K562 (cell line): ENCODE data around the gene CYSTM1. TPM values are rescaled to one million over a fixed set of nuclear protein-coding genes. Genes with fewer than 3 reads are reported as not detected.

Source experiments
- ARID2 ChIP-seq: fragments of 450-650 bp; IDR thresholded peaks from 2 replicates; pipeline ENCODE4 v1.6.1; 2017; ENCODE audit warnings: antibody characterized with exemption, mild to moderate bottlenecking
- CREB1 ChIP-seq, 2 experiments: sonication (generic) in 1 of 2; formaldehyde crosslinking in 1 of 2; IDR thresholded peaks; 2 replicates each; pipeline versions ENCODE4 v1.6.1 to v1.8.0; 2012 to 2022; ENCODE audit warnings: inconsistent platforms in 1 of 2, mild to moderate bottlenecking in 1 of 2, missing genetic modification reagents in 1 of 2, moderate library complexity in 1 of 2
- DACH1 ChIP-seq: fragments of 450-650 bp; IDR thresholded peaks from 2 replicates; pipeline ENCODE4 v1.6.1; 2018; ENCODE audit not compliant: partially characterized antibody
- FOSL1 ChIP-seq: fragments of 200-800 bp; sonication (Bioruptor generic); conservative IDR thresholded peaks from 2 replicates; pipeline ENCODE4 v1.6.1; 2016; ENCODE audit warnings: missing genetic modification characterization, missing compliant biosample characterization
- GATAD2A ChIP-seq: fragments of 450-650 bp; IDR thresholded peaks from 2 replicates; pipeline ENCODE4 v1.6.1; 2017
- HDAC8 ChIP-seq: fragments of 450-650 bp; IDR thresholded peaks from 2 replicates; pipeline ENCODE4 v1.6.1; 2016; ENCODE audit warnings: mild to moderate bottlenecking, missing genetic modification characterization, moderate library complexity, missing compliant biosample characterization
- HMGN3 ChIP-seq: IDR thresholded peaks from 2 replicates; pipeline ENCODE4 v1.6.1; 2011; ENCODE audit warnings: borderline replicate concordance, low read depth, mild to moderate bottlenecking, mixed read lengths, low read length; ENCODE audit not compliant: insufficient read length; ENCODE audit errors: extremely low read depth
- HNRNPH1 ChIP-seq: fragments of 200-400 bp; formaldehyde crosslinking; optimal IDR thresholded peaks from 2 replicates; pipeline ENCODE3; 2017; ENCODE audit warnings: low read depth, mild to moderate bottlenecking, low read length, moderate library complexity
- KLF6 ChIP-seq: fragments of 250-450 bp; sonication (Bioruptor Pico); IDR thresholded peaks from 2 replicates; pipeline ENCODE4 v1.4.0; 2020; ENCODE audit warnings: mild to moderate bottlenecking, moderate library complexity, borderline replicate concordance
- MAFF ChIP-seq: IDR thresholded peaks from 2 replicates; pipeline ENCODE4 v1.6.1; 2012; ENCODE audit warnings: low read length, improper control_type of control experiment
- NFE2 ChIP-seq: IDR thresholded peaks from 2 replicates; pipeline ENCODE4 v1.6.1; 2014; ENCODE audit warnings: antibody characterized with exemption, low read depth
- NFE2L1 ChIP-seq: fragments of 450-650 bp; IDR thresholded peaks from 2 replicates; pipeline ENCODE4 v1.6.1; 2016; ENCODE audit warnings: missing genetic modification characterization, low read depth, mild to moderate bottlenecking, missing compliant biosample characterization, moderate library complexity, borderline replicate concordance
- NFIX ChIP-seq: fragments of 250-450 bp; sonication (Bioruptor Pico); IDR thresholded peaks from 2 replicates; pipeline ENCODE4 v1.4.0; 2020; ENCODE audit warnings: low read depth, mild to moderate bottlenecking, moderate library complexity
- SAFB2 ChIP-seq: fragments of 200-400 bp; formaldehyde crosslinking; IDR thresholded peaks from 2 replicates; pipeline ENCODE4 v1.6.1; 2018; ENCODE audit warnings: borderline replicate concordance, low read length, low read depth, moderate library complexity; ENCODE audit not compliant: severe bottlenecking
- SMAD4 ChIP-seq: fragments of 250-450 bp; sonication (Bioruptor Pico); conservative IDR thresholded peaks from 2 replicates; pipeline ENCODE4 v1.8.0; 2021; ENCODE audit warnings: inconsistent platforms, mild to moderate bottlenecking, moderate library complexity
- SMARCE1 ChIP-seq: fragments of 450-650 bp; IDR thresholded peaks from 2 replicates; pipeline ENCODE4 v1.7.1; 2016; ENCODE audit warnings: mild to moderate bottlenecking
- SNRNP70 ChIP-seq: fragments of 200-400 bp; formaldehyde crosslinking; optimal IDR thresholded peaks from 2 replicates; pipeline ENCODE3; 2017; ENCODE audit warnings: low read depth, low read length
- SP2 ChIP-seq: IDR thresholded peaks from 2 replicates; pipeline ENCODE4 v1.6.1; 2011; ENCODE audit warnings: mild to moderate bottlenecking, low read depth, low read length, moderate library complexity; ENCODE audit not compliant: poor library complexity, severe bottlenecking; ENCODE audit errors: extremely low read depth
- TBP ChIP-seq: optimal IDR thresholded peaks from 2 replicates; pipeline ENCODE3; 2011; ENCODE audit warnings: low read depth, low read length, improper control_type of control experiment
- THRA ChIP-seq: fragments of 450-650 bp; IDR thresholded peaks from 2 replicates; pipeline ENCODE4 v1.6.1; 2017; ENCODE audit warnings: mild to moderate bottlenecking, moderate library complexity
- TRIM24 ChIP-seq, 2 experiments: fragments of 450-650 bp; IDR thresholded peaks; 2 replicates each; pipeline ENCODE4 v1.6.1; 2016
- XRCC3 ChIP-seq: fragments of 450-650 bp; IDR thresholded peaks from 2 replicates; pipeline ENCODE4 v1.6.1; 2017; ENCODE audit warnings: mild to moderate bottlenecking, moderate library complexity
- ZBTB34 ChIP-seq: fragments of 250-450 bp; sonication (Bioruptor Pico); IDR thresholded peaks from 2 replicates; pipeline ENCODE4 v1.8.0; 2021; ENCODE audit warnings: mild to moderate bottlenecking, moderate library complexity
- ZBTB7A ChIP-seq: IDR thresholded peaks from 2 replicates; pipeline ENCODE4 v1.6.1; 2011; ENCODE audit warnings: low read depth, mild to moderate bottlenecking, low read length, moderate library complexity, borderline replicate concordance; ENCODE audit not compliant: control insufficient read depth
- ZNF140 ChIP-seq: fragments of 250-450 bp; sonication (Bioruptor Pico); IDR thresholded peaks from 2 replicates; pipeline ENCODE4 v1.8.0; 2021; ENCODE audit warnings: moderate library complexity, mild to moderate bottlenecking, inconsistent platforms
- ZNF174 ChIP-seq: fragments of 250-450 bp; sonication (Bioruptor Pico); IDR thresholded peaks from 2 replicates; pipeline ENCODE4 v1.4.0; 2020; ENCODE audit warnings: mild to moderate bottlenecking
- ZNF232 ChIP-seq: sonication (generic); formaldehyde crosslinking; IDR thresholded peaks from 2 replicates; pipeline ENCODE4 v1.8.0; 2022; ENCODE audit warnings: mild to moderate bottlenecking, missing genetic modification reagents
- ZNF780A ChIP-seq: fragments of 250-450 bp; sonication (Bioruptor Pico); IDR thresholded peaks from 2 replicates; pipeline ENCODE4 v1.5.0; 2021; ENCODE audit warnings: mild to moderate bottlenecking
- ZNF785 ChIP-seq: fragments of 250-450 bp; sonication (Bioruptor Pico); IDR thresholded peaks from 2 replicates; pipeline ENCODE4 v1.4.0; 2020; ENCODE audit warnings: mild to moderate bottlenecking
- polyA plus RNA-seq, 8 experiments: library from polyadenylated mRNA; depleted of rRNA in 4 of 8; stranded (reverse) in 5 of 8; unstranded in 3 of 8; fragments of >200 nt; fragmentation: Nextera tagmentation in 2 of 8; fragmentation: Illumina TruSeq in 1 of 8; extraction: Ambion mirVana in 2 of 8; extraction: Trizol in 1 of 8; gene quantifications; 2 replicates each; pipeline versions ENCODE4 v1.2.1 to v1.2.3, GENCODE V29; 2011 to 2014; ENCODE audit warnings: inconsistent platforms in 1 of 8, missing spikeins in 1 of 8
- total RNA-seq, 7 experiments: library from RNA; depleted of rRNA in 6 of 7; stranded (reverse); fragments of >200 nt in 6 of 7; fragmentation: Illumina TruSeq in 2 of 7; extraction: Trizol in 2 of 7; gene quantifications; 2 replicates each; pipeline versions ENCODE4 v1.2.1 to v1.2.3, GENCODE V29; 2011 to 2021; ENCODE audit warnings: low replicate concordance in 1 of 7

The CYSTM1 gene
- total and polyA plus RNA-seq, 9 of the 15 experiments (the other 6 are each of a cell fraction or from before 2014, with no cell fraction given): 76.1 to 422 (median 108) TPM

- no peak for TF ChIP-seq THRA
- no peak for TF ChIP-seq ZNF174 (CRISPR knock-in tag)
- no peak for TF ChIP-seq HNRNPH1
- peak; percentile 36 for TF ChIP-seq TBP
- no peak for TF ChIP-seq SAFB2
- no peak for TF ChIP-seq ARID2
- TF ChIP-seq GATAD2A: peak; percentile 82; the same call in 1 of the 2 replicates
- no peak for TF ChIP-seq NFE2L1
- TF ChIP-seq SNRNP70: no peak
- peak; percentile 98 for TF ChIP-seq SMARCE1
- peak; percentile 69; the same call in 1 of the 2 replicates for TF ChIP-seq CREB1 (IDR thresholded peaks at IDR 0.05)
- no peak for TF ChIP-seq CREB1 (CRISPR knock-in tag; IDR thresholded peaks at IDR 0.05)
- no peak for TF ChIP-seq HDAC8 (tag)
- no peak for TF ChIP-seq ZNF140 (CRISPR knock-in tag)
- peak; percentile 91 for TF ChIP-seq DACH1
- peak; percentile 58 to 82 for TF ChIP-seq TRIM24 (IDR thresholded peaks at IDR 0.05)
- TF ChIP-seq HMGN3: peak; percentile 76
- no peak for TF ChIP-seq ZNF232 (CRISPR knock-in tag)
- no peak for TF ChIP-seq NFE2
- TF ChIP-seq SMAD4: peak; percentile 61
- TF ChIP-seq FOSL1 (tag): peak; percentile 70
- TF ChIP-seq SP2: no peak
- TF ChIP-seq ZNF780A: no peak
- TF ChIP-seq ZNF785 (CRISPR knock-in tag): no peak
- no peak for TF ChIP-seq MAFF
- TF ChIP-seq XRCC3: no peak
- TF ChIP-seq ZBTB34 (CRISPR knock-in tag): no peak
- no peak for TF ChIP-seq KLF6 (CRISPR knock-in tag)
- TF ChIP-seq ZBTB7A: no peak
- no peak for TF ChIP-seq NFIX (CRISPR knock-in tag)
These were observed 42.5 kb downstream of the CYSTM1 start (continued) for GRCh38 chr5:140217299-140218026.
